ENCODE data around the gene FAM174A.

The FAM174A gene

GRCh38 chr5:100535060-100536005 lies at the start of gene FAM174A:
FAM174A (plus strand) TSS chr5:100535374; CDS start chr5:100535531, 157 bp downstream.
- DNase-seq (ENCODE audit: low read depth, low spot score) = peak; percentile 79

- no peak for DNase-seq (ENCODE audit: low read depth, low spot score)
Measured at GRCh38 chr5:100493996-100494395, 41.2 kb upstream of the FAM174A start.

GRCh38 chr5:100496296-100496695 lies 38.9 kb upstream of the FAM174A start:
- no peak for DNase-seq (ENCODE audit: low read depth, low spot score)

GRCh38 chr5:100502684-100503083 lies 32.5 kb upstream of the FAM174A start:
- DNase-seq (ENCODE audit: low read depth, low spot score) = no peak

- DNase-seq (ENCODE audit: low read depth, low spot score) = no peak
Measured at GRCh38 chr5:100505984-100506670, 29.0 kb upstream of the FAM174A start.

- DNase-seq (ENCODE audit: low read depth, low spot score) = no peak
Measured at GRCh38 chr5:100516285-100516684, 18.9 kb upstream of the FAM174A start.

GRCh38 chr5:100517301-100517974 lies 17.7 kb upstream of the FAM174A start:
- no peak for DNase-seq (ENCODE audit: low read depth, low spot score)

- no peak for DNase-seq (ENCODE audit: low read depth, low spot score)
Measured at GRCh38 chr5:100518377-100518776, 16.8 kb upstream of the FAM174A start.

GRCh38 chr5:100519075-100519474 lies 16.1 kb upstream of the FAM174A start:
- DNase-seq (ENCODE audit: low read depth, low spot score) = no peak

- no peak for DNase-seq (ENCODE audit: low read depth, low spot score)
Measured at GRCh38 chr5:100520348-100520747, 14.8 kb upstream of the FAM174A start.

- DNase-seq (ENCODE audit: low read depth, low spot score) = no peak
Measured at GRCh38 chr5:100537946-100538345, 2.8 kb downstream of the FAM174A start.

GRCh38 chr5:100539519-100539918 lies 4.3 kb downstream of the FAM174A start:
- no peak for DNase-seq (ENCODE audit: low read depth, low spot score)

GRCh38 chr5:100542086-100542485 lies 6.9 kb downstream of the FAM174A start:
- no peak for DNase-seq (ENCODE audit: low read depth, low spot score)

GRCh38 chr5:100546001-100546400 lies 10.8 kb downstream of the FAM174A start:
- DNase-seq (ENCODE audit: low read depth, low spot score) = no peak

- DNase-seq (ENCODE audit: low read depth, low spot score) = no peak
Measured at GRCh38 chr5:100550531-100551051, 15.4 kb downstream of the FAM174A start.

GRCh38 chr5:100551183-100551582 lies 16.0 kb downstream of the FAM174A start:
- DNase-seq (ENCODE audit: low read depth, low spot score) = no peak

GRCh38 chr5:100553209-100553608 lies 18.0 kb downstream of the FAM174A start:
- DNase-seq (ENCODE audit: low read depth, low spot score) = no peak

- DNase-seq (ENCODE audit: low read depth, low spot score) = no peak
Measured at GRCh38 chr5:100560860-100561259, 25.7 kb downstream of the FAM174A start.

GRCh38 chr5:100562821-100563220 lies 27.6 kb downstream of the FAM174A start:
- DNase-seq (ENCODE audit: low read depth, low spot score) = no peak

GRCh38 chr5:100566382-100567141 lies 31.4 kb downstream of the FAM174A start:
- no peak for DNase-seq (ENCODE audit: low read depth, low spot score)

- no peak for DNase-seq (ENCODE audit: low read depth, low spot score)
Measured at GRCh38 chr5:100574716-100575115, 39.5 kb downstream of the FAM174A start.

Measured in activated naive CD8-positive, alpha-beta T cell treated with anti-CD3 and anti-CD28 coated beads, Interleukin-2, amount 50 U/mL, for 16 hours (primary cell).